ENCODE measurements around the gene CCT8L2. TPM values are rescaled to one million over a fixed set of nuclear protein-coding genes. Genes with fewer than 3 reads are reported as not detected.
"Not testable (repeated sequence)": the region's sequence is repeated elsewhere in the genome, so short reads cannot be mapped to it uniquely, and the experiment has no call there.

Gene CCT8L2
- total RNA-seq: not detected

DNA sequence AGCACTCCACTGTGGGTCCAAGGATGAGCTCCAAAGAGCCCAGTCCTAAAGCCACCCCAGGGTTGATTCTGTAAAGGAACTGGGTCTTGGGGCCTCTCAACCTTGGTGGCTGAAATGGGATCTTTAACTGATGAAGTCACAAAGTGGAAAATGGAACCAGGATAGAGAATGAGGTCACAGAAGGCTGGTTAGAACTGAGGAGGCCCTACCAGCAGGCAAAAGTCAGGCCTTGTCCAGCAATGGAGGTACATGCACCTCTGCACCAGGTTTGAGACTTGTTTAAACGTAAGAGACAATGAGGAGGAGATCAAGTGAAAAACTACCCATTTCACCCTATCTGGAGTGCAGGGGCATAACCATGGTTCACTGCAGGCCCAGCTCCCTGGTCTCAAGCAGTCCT is at the start of gene CCT8L2:
Gene CCT8L2, minus strand, starts transcription at position 101 of the 400 bp plus-strand sequence. CDS start 260 bp downstream, outside the sequence.
- 43 to 67% methylated on average over 1 of the region's 1 CpG for WGBS, 2 donors (ENCODE audit: low coverage in 1 of 2)
- ATAC-seq, H3K27ac ChIP-seq, H3K36me3 ChIP-seq, H3K4me3 ChIP-seq, H3K4me1 ChIP-seq, H3K9me3 ChIP-seq: not testable (repeated sequence)
- H3K27me3 ChIP-seq: peaks cover 21% of the 10 kb centered on the region

DNA sequence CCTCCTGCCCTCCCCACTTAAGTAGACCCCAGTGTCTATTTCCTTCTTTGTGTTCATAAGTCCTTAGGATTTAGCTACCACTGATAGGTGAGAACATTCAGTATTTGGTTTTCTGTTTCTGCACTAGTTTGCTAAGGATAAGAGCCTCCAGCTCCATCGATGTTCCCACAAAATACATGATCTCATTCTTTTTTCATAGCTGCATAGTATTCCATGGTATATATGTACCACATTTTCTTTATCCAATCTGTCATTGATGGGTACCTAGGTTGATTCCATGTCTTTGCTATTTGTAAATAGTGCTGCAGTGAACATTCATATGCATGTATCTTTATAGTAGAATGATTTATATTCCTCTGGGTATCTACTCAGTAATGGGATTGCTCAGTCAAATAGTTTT is 42.8 kb upstream of the CCT8L2 start:
- H3K9me3 ChIP-seq, H3K27me3 ChIP-seq, ATAC-seq, H3K4me3 ChIP-seq, H3K4me1 ChIP-seq, H3K27ac ChIP-seq, H3K36me3 ChIP-seq: not testable (repeated sequence)
- WGBS, 2 donors (ENCODE audit: low coverage in 1 of 2): 63% methylated on average over 1 of the region's 1 CpG; no CpG with 5 or more reads in 1 of the 2 donors

- not testable (repeated sequence) for ATAC-seq, H3K4me3 ChIP-seq, H3K27ac ChIP-seq, H3K27me3 ChIP-seq, H3K9me3 ChIP-seq, H3K4me1 ChIP-seq, H3K36me3 ChIP-seq
Observed at GRCh38 chr22:16634092-16634491, 41.5 kb upstream of the CCT8L2 start.

DNA sequence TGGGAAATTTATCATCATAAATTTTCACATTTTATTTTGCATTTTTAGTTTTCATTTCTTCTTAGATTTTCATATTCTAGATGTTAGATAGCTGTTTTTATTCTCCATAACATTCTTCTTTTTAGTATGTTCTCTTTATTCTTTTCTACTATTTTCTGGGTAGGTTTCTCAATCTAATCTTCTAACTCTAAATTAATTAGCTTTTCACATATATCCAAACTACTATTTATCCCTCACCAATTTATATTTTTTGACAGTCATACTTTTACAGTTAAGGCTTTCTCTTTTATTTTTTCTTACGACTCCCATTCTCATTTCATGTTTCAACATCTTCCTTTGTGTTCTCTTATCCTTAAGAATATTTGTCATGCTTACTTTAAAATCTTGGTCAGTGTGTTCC is 35.9 kb upstream of the CCT8L2 start:
- not testable (repeated sequence) for H3K4me1 ChIP-seq, H3K27ac ChIP-seq, ATAC-seq, H3K9me3 ChIP-seq, H3K36me3 ChIP-seq, H3K27me3 ChIP-seq, H3K4me3 ChIP-seq
- 93 to 100% methylated on average over 1 of the region's 1 CpG for WGBS, 2 donors (ENCODE audit: low coverage in 1 of 2)

DNA sequence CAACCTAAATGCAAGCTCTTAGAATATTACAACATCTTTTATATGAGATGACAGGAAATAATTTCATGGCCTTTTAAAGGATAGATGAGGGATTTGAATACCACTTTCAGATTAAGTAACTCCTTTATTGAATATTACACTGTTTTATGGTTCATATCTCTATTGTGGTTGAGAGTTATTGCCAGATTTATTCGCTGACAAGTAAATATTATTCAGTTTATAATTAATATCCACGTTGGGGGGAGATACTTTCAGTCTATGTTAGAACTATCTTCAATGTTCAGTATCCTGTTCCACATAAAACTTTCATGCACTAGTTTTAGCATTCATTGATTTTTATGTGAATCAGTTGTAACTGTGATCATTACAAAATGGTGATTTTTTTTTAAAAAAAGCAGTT is 32.4 kb upstream of the CCT8L2 start:
- not testable (repeated sequence) for H3K9me3 ChIP-seq, H3K36me3 ChIP-seq, H3K27ac ChIP-seq, H3K4me3 ChIP-seq, H3K4me1 ChIP-seq, H3K27me3 ChIP-seq, ATAC-seq
- 37 to 44% methylated on average over 2 of the region's 2 CpGs for WGBS, 2 donors (ENCODE audit: low coverage in 1 of 2)

DNA sequence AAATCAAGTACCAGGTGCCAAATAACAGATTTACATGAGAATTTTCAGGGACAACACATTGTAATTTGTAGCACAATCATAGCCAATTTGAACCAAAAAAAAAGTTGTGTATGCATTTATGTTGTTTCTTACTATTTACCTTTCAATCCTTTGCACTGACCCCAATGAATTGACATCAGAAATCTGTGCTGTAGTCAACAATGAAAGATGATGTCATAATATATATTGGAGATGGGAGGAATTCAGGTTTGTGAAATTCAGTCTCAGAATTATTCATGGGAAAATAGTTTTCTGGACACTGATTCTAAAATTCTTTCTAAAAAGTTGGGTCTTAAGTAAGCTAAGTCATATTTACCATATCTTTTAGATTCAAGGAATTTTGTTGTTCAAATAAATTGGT is 31.0 kb upstream of the CCT8L2 start:
- not testable (repeated sequence) for ATAC-seq, H3K9me3 ChIP-seq, H3K27me3 ChIP-seq, H3K36me3 ChIP-seq, H3K4me3 ChIP-seq, H3K4me1 ChIP-seq, H3K27ac ChIP-seq

DNA sequence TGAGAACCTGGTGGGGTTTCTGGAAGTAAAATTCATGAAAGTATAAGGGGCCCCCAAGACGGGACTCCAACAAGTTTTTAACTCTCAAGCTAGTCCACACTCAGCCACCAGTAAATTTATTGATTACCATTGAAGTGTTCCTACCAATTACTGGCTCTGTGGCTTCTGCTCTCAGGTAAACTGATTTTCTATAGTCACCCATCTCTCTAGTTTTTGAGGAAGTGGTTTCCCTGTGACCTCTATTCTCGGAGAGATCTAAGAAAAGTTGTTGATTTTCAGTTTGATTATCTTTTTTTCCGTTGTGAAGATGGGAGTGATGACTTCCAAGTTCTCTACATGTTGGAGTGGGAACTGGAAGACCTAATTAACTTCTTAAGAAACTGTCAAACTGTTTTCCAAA is 24.9 kb upstream of the CCT8L2 start:
- H3K4me3 ChIP-seq, H3K27me3 ChIP-seq, H3K9me3 ChIP-seq, H3K4me1 ChIP-seq, ATAC-seq, H3K36me3 ChIP-seq, H3K27ac ChIP-seq: not testable (repeated sequence)
- WGBS, 2 donors (ENCODE audit: low coverage in 1 of 2): 17 to 36% methylated on average over 1 to 3 of the region's 3 CpGs

DNA sequence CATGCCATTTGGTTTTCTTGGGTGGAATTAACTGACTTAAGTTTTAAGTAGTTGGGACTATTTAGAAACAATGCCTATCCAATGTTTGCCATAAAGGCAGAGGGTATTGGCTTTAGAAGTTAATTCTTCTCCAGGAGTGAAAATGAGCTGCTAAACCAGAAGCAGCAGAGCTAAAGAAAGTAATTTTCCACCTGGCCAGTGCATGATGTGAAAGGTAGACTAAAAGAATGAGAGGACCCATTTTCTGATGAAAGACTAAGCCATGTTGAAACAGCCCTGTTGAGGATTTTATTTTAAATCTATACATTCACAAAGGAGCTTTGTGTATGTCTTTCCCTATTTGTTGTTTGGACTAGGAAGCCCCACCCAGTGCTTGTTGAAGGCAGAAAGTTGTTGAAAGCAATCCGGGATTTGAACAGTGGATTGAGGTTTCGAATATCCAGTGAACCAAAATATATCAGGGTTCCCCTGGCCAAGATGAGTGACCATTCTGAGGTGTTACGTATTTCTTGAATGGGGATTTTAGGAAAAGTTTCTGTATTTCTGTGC is 23.9 kb upstream of the CCT8L2 start:
- not testable (repeated sequence) for H3K36me3 ChIP-seq, H3K9me3 ChIP-seq, H3K4me1 ChIP-seq, H3K27ac ChIP-seq, H3K4me3 ChIP-seq, ATAC-seq
- H3K27me3 ChIP-seq: peaks cover 11% of the 10 kb centered on the region
- 79 to 87% methylated on average over 3 of the region's 3 CpGs for WGBS, 2 donors (ENCODE audit: low coverage in 1 of 2)

DNA sequence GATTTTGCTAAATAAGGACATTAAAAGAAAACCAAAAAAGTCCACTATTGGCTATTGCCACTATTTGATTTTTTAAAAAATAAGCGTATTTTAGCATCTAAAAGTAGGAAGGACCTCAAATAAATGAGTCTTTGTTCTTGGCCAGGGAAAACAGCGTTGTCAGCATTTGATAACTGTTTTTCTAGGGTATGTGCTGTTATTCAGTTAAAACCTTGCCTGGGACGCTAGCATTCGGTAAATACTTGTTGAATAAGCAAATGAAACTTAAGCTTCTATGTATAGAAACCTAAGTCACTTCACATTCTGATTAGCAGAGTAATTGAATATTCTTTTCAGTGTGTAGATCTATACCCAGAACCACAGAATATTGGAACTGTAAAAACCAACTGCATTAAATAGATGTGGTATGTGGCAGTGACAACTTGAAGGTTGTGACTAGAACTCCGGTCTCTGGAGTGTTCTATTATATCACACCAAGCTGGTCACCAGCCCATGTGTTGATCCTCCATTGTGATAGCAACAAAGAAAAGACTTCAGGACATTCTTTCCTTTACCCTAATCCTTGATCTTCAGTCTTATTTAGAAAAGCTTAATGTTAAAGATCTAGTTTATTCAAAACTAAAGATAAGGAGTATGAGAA is 23.1 kb upstream of the CCT8L2 start:
- ATAC-seq, H3K9me3 ChIP-seq, H3K36me3 ChIP-seq, H3K27ac ChIP-seq, H3K4me3 ChIP-seq, H3K4me1 ChIP-seq: not testable (repeated sequence)
- WGBS, 2 donors (ENCODE audit: low coverage in 1 of 2): 78 to 84% methylated on average over 5 of the region's 5 CpGs
- H3K27me3 ChIP-seq: peaks cover 16% of the 10 kb centered on the region

DNA sequence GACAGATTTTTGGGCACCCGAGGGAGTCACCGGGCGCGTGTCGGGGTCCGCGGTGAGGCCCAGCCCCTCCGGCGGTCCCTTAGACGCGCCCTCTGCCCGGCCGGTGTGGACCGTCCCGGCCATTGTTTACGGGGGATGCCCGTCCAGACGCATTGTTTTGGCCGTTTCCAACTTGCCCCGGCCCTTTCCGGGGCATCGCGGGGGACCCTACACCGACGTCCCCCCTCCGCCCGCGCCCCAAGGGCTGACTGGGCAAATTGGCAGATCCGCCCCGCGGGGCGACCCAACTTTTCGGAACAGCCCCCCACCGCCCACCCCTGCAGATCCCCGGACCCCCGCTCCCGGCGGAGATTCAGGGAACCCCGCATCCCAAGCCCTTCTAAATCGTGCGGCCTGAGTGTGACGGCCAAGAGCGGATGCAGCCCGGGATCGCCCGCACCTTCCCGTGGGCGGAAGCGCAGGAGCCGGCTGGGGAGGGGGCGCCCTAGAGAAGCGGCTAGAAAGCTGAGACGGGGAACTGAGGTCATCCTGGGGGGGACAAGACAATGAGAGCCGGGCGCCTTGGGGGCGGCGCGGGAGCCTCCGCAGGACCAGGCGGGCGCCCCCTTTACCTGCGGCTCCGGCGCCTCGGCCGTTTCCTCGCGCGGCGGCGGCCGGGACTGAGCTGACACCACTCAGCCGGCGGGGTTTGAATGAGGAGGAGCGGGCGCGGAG is 17.1 kb upstream of the CCT8L2 start:
- Histone ChIP-seq H3K4me1 (peaks cover 0 to 10% (median 0%) of the 10 kb centered on the region in 3 donors), H3K4me3 (peak overlapping the region; percentile 1 to 42), H3K9me3 (no peaks in the 10 kb centered on the region), H3K27me3 (peaks cover 63% of the 10 kb centered on the region), H3K36me3 (no peaks in the 10 kb centered on the region), H3K27ac (no peak overlapping the region)
- TF ChIP-seq CTCF (IDR thresholded peaks at IDR 0.05) (no peak), POLR2A (IDR thresholded peaks at IDR 0.05) (no peak), POLR2AphosphoS5 (IDR thresholded peaks at IDR 0.05) (no peak), EP300 (IDR thresholded peaks at IDR 0.05) (no peak)
- no peak for ATAC-seq
- no CpG with 5 or more reads among the region's 77 CpGs for WGBS, 2 donors (ENCODE audit: low coverage in 1 of 2)

Measured in gastroesophageal sphincter (tissue), 4 donors.